ENCODE results near the gene STAP2. TPM values are rescaled to one million over a fixed set of nuclear protein-coding genes. Genes with fewer than 3 reads are reported as not detected.

Gene STAP2
- total and polyA plus RNA-seq, 2 donors (not counting 3 experiments of a cell fraction or from before 2014, with no cell fraction given) = 12.2 to 21.7 TPM

DNA sequence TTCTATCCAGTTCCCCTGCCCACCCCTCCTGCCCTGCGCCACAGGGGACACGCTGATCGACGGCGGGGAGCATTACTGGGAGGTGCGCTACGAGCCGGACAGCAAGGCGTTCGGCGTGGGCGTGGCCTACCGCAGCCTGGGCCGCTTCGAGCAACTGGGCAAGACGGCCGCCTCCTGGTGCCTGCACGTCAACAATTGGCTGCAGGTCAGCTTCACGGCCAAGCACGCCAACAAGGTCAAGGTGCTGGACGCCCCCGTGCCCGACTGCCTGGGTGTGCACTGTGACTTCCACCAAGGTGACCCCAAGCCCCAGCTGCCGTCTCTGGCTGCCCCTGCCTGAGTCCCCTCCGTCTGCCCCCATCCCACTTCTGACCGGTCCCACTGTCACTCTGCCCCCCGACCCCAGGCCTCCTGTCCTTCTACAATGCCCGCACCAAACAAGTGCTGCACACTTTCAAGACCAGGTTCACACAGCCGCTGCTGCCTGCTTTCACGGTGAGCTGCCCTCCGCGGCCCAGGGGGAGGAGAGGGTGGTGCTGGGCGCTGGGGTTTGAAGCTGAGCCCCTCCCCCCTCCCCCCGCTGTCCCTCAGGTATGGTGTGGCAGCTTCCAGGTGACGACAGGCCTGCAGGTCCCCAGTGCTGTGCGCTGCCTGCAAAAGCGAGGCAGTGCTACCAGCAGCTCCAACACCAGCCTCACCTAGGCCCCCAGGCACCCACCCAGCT lies 15.5 kb downstream of the STAP2 start:
- FAIRE-seq (no peak), DNase-seq (ENCODE audit: low read depth, low spot score) (no peak)
- intact Hi-C loops (cut with micrococcal nuclease) = no loop called here
- no peaks in the 10 kb centered on the region for H4K20me1 ChIP-seq (replicated peaks; ENCODE audit: control insufficient read depth, extremely low read depth, insufficient read depth, low read length)
- no peaks in the 10 kb centered on the region for H3K9me1 ChIP-seq (replicated peaks; ENCODE audit: control insufficient read depth, extremely low read depth, insufficient read depth, low read length)
- H3K36me3 ChIP-seq (ENCODE audit: control insufficient read depth in 2 of 2, extremely low read depth in 1 of 2, insufficient read depth in 2 of 2, low read length in 2 of 2) = no peaks in the 10 kb centered on the region
- BruUV-seq (replicated peaks) = no TSS peak
- no peak overlapping the region for H3K4me3 ChIP-seq (replicated peaks in 1 of 3; ENCODE audit: insufficient read depth in 1 of 3, low read depth in 1 of 3, low read length in 3 of 3)
- CTCF ChIA-PET = interaction anchor here (0.7 to 1.4 kb wide), 3 partner anchors 29 to 183 kb away, joined by 3 read pairs; no protein-coding TSS in a partner anchor
- no peak overlapping the region for H3K4me2 ChIP-seq (ENCODE audit: insufficient read depth, low read length)
- no peaks in the 10 kb centered on the region for H3K9me3 ChIP-seq (replicated peaks; ENCODE audit: control insufficient read depth, insufficient read depth, low read length)
- POLR2A ChIA-PET = no interaction called here
- dilution Hi-C loops (cut with MboI; ENCODE audit: extremely low pct_ligation_motif_present, low sequenced_read_pairs) = no loop called here
- H3K4me1 ChIP-seq (ENCODE audit: control insufficient read depth, extremely low read depth, insufficient read depth, low read length) = peaks cover 3% of the 10 kb centered on the region
- TF ChIP-seq GATA2 (IDR thresholded peaks at IDR 0.05; ENCODE audit: insufficient read depth, insufficient read length, low read depth, low read length) (no peak), POLR2A (IDR thresholded peaks at IDR 0.05; ENCODE audit: low read depth, low read length) (no peak), MYC (IDR thresholded peaks at IDR 0.05; ENCODE audit: low read depth, low read length) (no peak), JUN (IDR thresholded peaks at IDR 0.05; ENCODE audit: borderline replicate concordance, insufficient read depth, insufficient read length, low read depth) (no peak), FOS (IDR thresholded peaks at IDR 0.05; ENCODE audit: borderline replicate concordance, insufficient read depth, low read length) (no peak), POLR2AphosphoS5 (IDR thresholded peaks at IDR 0.05; ENCODE audit: insufficient read depth, low read depth, low read length) (no peak), EZH2 (IDR thresholded peaks at IDR 0.05; ENCODE audit: borderline replicate concordance, low read depth, low read length, severe bottlenecking) (no peak)
- TF ChIP-seq, protein P1, sequence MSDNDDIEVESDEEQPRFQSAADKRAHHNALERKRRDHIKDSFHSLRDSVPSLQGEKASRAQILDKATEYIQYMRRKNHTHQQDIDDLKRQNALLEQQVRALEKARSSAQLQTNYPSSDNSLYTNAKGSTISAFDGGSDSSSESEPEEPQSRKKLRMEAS (IDR thresholded peaks at IDR 0.05; ENCODE audit: insufficient read depth, insufficient read length) = no peak
- TF ChIP-seq, protein P2, sequence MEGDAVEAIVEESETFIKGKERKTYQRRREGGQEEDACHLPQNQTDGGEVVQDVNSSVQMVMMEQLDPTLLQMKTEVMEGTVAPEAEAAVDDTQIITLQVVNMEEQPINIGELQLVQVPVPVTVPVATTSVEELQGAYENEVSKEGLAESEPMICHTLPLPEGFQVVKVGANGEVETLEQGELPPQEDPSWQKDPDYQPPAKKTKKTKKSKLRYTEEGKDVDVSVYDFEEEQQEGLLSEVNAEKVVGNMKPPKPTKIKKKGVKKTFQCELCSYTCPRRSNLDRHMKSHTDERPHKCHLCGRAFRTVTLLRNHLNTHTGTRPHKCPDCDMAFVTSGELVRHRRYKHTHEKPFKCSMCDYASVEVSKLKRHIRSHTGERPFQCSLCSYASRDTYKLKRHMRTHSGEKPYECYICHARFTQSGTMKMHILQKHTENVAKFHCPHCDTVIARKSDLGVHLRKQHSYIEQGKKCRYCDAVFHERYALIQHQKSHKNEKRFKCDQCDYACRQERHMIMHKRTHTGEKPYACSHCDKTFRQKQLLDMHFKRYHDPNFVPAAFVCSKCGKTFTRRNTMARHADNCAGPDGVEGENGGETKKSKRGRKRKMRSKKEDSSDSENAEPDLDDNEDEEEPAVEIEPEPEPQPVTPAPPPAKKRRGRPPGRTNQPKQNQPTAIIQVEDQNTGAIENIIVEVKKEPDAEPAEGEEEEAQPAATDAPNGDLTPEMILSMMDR (IDR thresholded peaks at IDR 0.05; ENCODE audit: extremely low read depth in 1 of 2, insufficient read depth in 1 of 2, low read depth in 1 of 2, low read length in 2 of 2) = no peak
- H3K27me3 ChIP-seq (ENCODE audit: control insufficient read depth in 2 of 2, insufficient read depth in 2 of 2, low read length in 2 of 2) = no peaks in the 10 kb centered on the region
- no peak overlapping the region for H2AFZ ChIP-seq (ENCODE audit: low read depth, low read length)
- no peak overlapping the region for H3K27ac ChIP-seq (ENCODE audit: insufficient read depth, low read depth, low read length)
- H3K79me2 ChIP-seq (ENCODE audit: control insufficient read depth, insufficient read depth, low read length) = no peaks in the 10 kb centered on the region
- no peak overlapping the region for H3K9ac ChIP-seq (replicated peaks; ENCODE audit: extremely low read depth, insufficient read depth, low read length)
